T-helper 2 cell treated with Interferon-gamma antibody and Interleukin-4, amounts not matched to agents 5 μg/mL and 100 μg/mL, for 36 hours (primary cell): ENCODE results near the gene ZNF516.

Experiments
- DNase-seq: peaks from one replicate; pipeline ENCODE4 v3.0.0; 2021; ENCODE audit warnings: low spot score
- H3K27ac Mint-ChIP-seq: one replicate; pipeline ENCODE4 v1.8.0; 2021; ENCODE audit warnings: mild to moderate bottlenecking, mixed read lengths
- H3K27me3 Mint-ChIP-seq: one replicate; pipeline ENCODE4 v1.8.0; 2021; ENCODE audit warnings: low read depth, mixed read lengths
- H3K36me3 Mint-ChIP-seq: one replicate; pipeline ENCODE4 v1.8.0; 2021; ENCODE audit warnings: low read depth, mixed read lengths
- H3K4me1 Mint-ChIP-seq: one replicate; pipeline ENCODE4 v1.8.0; 2021; ENCODE audit warnings: low read depth, mixed read lengths
- H3K4me3 Mint-ChIP-seq: one replicate; pipeline ENCODE4 v1.8.0; 2022; ENCODE audit warnings: mild to moderate bottlenecking, moderate library complexity, mixed read lengths
- H3K9me3 Mint-ChIP-seq: one replicate; pipeline ENCODE4 v1.8.0; 2021; ENCODE audit warnings: mixed read lengths

Gene ZNF516

GRCh38 chr18:76405681-76406356 is 89.2 kb downstream of the ZNF516 start:
- Mint-ChIP-seq H3K4me1 (peaks cover 7% of the 10 kb centered on the region), H3K9me3 (peaks cover 3% of the 10 kb centered on the region), H3K4me3 (no peak overlapping the region), H3K27me3 (no peaks in the 10 kb centered on the region), H3K27ac (no peak overlapping the region), H3K36me3 (no peaks in the 10 kb centered on the region)
- DNase-seq = peak; percentile 20

GRCh38 chr18:76405280-76405679 is 89.8 kb downstream of the ZNF516 start:
- Mint-ChIP-seq H3K4me3 (no peak overlapping the region), H3K36me3 (no peaks in the 10 kb centered on the region), H3K27me3 (no peaks in the 10 kb centered on the region), H3K9me3 (peaks cover 3% of the 10 kb centered on the region), H3K27ac (no peak overlapping the region), H3K4me1 (peaks cover 2% of the 10 kb centered on the region)
- DNase-seq = no peak

GRCh38 chr18:76404345-76404831 is 90.7 kb downstream of the ZNF516 start:
- Mint-ChIP-seq H3K4me3 (no peak overlapping the region), H3K36me3 (no peaks in the 10 kb centered on the region), H3K27me3 (peaks cover 3% of the 10 kb centered on the region), H3K4me1 (no peaks in the 10 kb centered on the region), H3K9me3 (peaks cover under 1% of the 10 kb centered on the region), H3K27ac (no peak overlapping the region)
- DNase-seq = no peak

- Mint-ChIP-seq H3K36me3 (no peaks in the 10 kb centered on the region), H3K4me1 (peaks cover 6% of the 10 kb centered on the region), H3K9me3 (no peaks in the 10 kb centered on the region), H3K27ac (no peak overlapping the region), H3K27me3 (peaks cover 8% of the 10 kb centered on the region), H3K4me3 (no peak overlapping the region)
- no peak for DNase-seq
Measured at GRCh38 chr18:76402026-76402990, 92.7 kb downstream of the ZNF516 start.

- Mint-ChIP-seq H3K9me3 (no peaks in the 10 kb centered on the region), H3K4me1 (peaks cover 6% of the 10 kb centered on the region), H3K27ac (no peak overlapping the region), H3K4me3 (no peak overlapping the region), H3K27me3 (peaks cover 13% of the 10 kb centered on the region), H3K36me3 (no peaks in the 10 kb centered on the region)
- no peak for DNase-seq
Measured at GRCh38 chr18:76401498-76401897, 93.5 kb downstream of the ZNF516 start.

GRCh38 chr18:76399613-76400391 is 95.2 kb downstream of the ZNF516 start:
- Mint-ChIP-seq H3K4me3 (no peak overlapping the region), H3K36me3 (no peaks in the 10 kb centered on the region)

GRCh38 chr18:76398896-76399612 is 96.0 kb downstream of the ZNF516 start:
- peak; percentile 58 for DNase-seq

More at GRCh38 chr18:76399613-76400391, 95.2 kb downstream of the ZNF516 start:
- DNase-seq = no peak
- Mint-ChIP-seq H3K27me3 (peaks cover 18% of the 10 kb centered on the region), H3K27ac (no peak overlapping the region), H3K9me3 (no peaks in the 10 kb centered on the region), H3K4me1 (peaks cover 6% of the 10 kb centered on the region)

GRCh38 chr18:76398295-76398694 is 96.7 kb downstream of the ZNF516 start:
- DNase-seq = no peak
- no peak overlapping the region for H3K27ac Mint-ChIP-seq
- peaks cover 18% of the 10 kb centered on the region for H3K27me3 Mint-ChIP-seq
- peaks cover 6% of the 10 kb centered on the region for H3K4me1 Mint-ChIP-seq
- no peak overlapping the region for H3K4me3 Mint-ChIP-seq
- no peaks in the 10 kb centered on the region for H3K9me3 Mint-ChIP-seq
- H3K36me3 Mint-ChIP-seq = no peaks in the 10 kb centered on the region

More at GRCh38 chr18:76398896-76399612, 96.0 kb downstream of the ZNF516 start:
- no peak overlapping the region for H3K27ac Mint-ChIP-seq
- H3K4me1 Mint-ChIP-seq = peaks cover 6% of the 10 kb centered on the region
- H3K27me3 Mint-ChIP-seq = peaks cover 18% of the 10 kb centered on the region
- no peak overlapping the region for H3K4me3 Mint-ChIP-seq
- H3K9me3 Mint-ChIP-seq = no peaks in the 10 kb centered on the region
- no peaks in the 10 kb centered on the region for H3K36me3 Mint-ChIP-seq

- DNase-seq = no peak
- Mint-ChIP-seq H3K9me3 (no peaks in the 10 kb centered on the region), H3K27ac (no peak overlapping the region), H3K27me3 (peaks cover 18% of the 10 kb centered on the region), H3K36me3 (no peaks in the 10 kb centered on the region), H3K4me1 (peaks cover 6% of the 10 kb centered on the region), H3K4me3 (no peak overlapping the region)
Measured at GRCh38 chr18:76397631-76398030, 97.4 kb downstream of the ZNF516 start.

GRCh38 chr18:76396792-76397191 is 98.2 kb downstream of the ZNF516 start:
- H3K27ac Mint-ChIP-seq = no peak overlapping the region
- peaks cover 6% of the 10 kb centered on the region for H3K4me1 Mint-ChIP-seq
- DNase-seq = no peak
- H3K9me3 Mint-ChIP-seq = no peaks in the 10 kb centered on the region
- H3K36me3 Mint-ChIP-seq = no peaks in the 10 kb centered on the region
- no peak overlapping the region for H3K4me3 Mint-ChIP-seq
- H3K27me3 Mint-ChIP-seq = peaks cover 18% of the 10 kb centered on the region

- Mint-ChIP-seq H3K36me3 (no peaks in the 10 kb centered on the region), H3K27ac (no peak overlapping the region), H3K27me3 (peaks cover 18% of the 10 kb centered on the region), H3K4me3 (no peak overlapping the region), H3K9me3 (no peaks in the 10 kb centered on the region), H3K4me1 (peaks cover 6% of the 10 kb centered on the region)
- no peak for DNase-seq
Measured at GRCh38 chr18:76395609-76396008, 99.4 kb downstream of the ZNF516 start.

- H3K36me3 Mint-ChIP-seq = no peaks in the 10 kb centered on the region
- H3K27ac Mint-ChIP-seq = no peak overlapping the region
- DNase-seq = no peak
- H3K4me1 Mint-ChIP-seq = peaks cover 6% of the 10 kb centered on the region
- peaks cover 18% of the 10 kb centered on the region for H3K27me3 Mint-ChIP-seq
- no peak overlapping the region for H3K4me3 Mint-ChIP-seq
- no peaks in the 10 kb centered on the region for H3K9me3 Mint-ChIP-seq
Measured at GRCh38 chr18:76394780-76395476, 100.1 kb downstream of the ZNF516 start.

- no peaks in the 10 kb centered on the region for H3K9me3 Mint-ChIP-seq
- H3K4me3 Mint-ChIP-seq = no peak overlapping the region
- peaks cover 22% of the 10 kb centered on the region for H3K27me3 Mint-ChIP-seq
- peak overlapping the region; percentile 68 for H3K27ac Mint-ChIP-seq
- DNase-seq = no peak
- no peaks in the 10 kb centered on the region for H3K4me1 Mint-ChIP-seq
- H3K36me3 Mint-ChIP-seq = no peaks in the 10 kb centered on the region
Measured at GRCh38 chr18:76392349-76392748, 102.7 kb downstream of the ZNF516 start.
